Urinary bladder (tissue), 4 donors: Measurements from ENCODE around the gene MAPK8IP3. TPM values are rescaled to one million over a fixed set of nuclear protein-coding genes. Genes with fewer than 3 reads are reported as not detected.
"Not testable (repeated sequence)": the region's sequence is repeated elsewhere in the genome, so short reads cannot be mapped to it uniquely, and the experiment has no call there.

Source experiments
- DNase-seq: peaks from one replicate; pipeline ENCODE4 v3.0.0-alpha.2; 2015; ENCODE audit errors: extremely low spot score
- H3K27ac ChIP-seq: one replicate; pipeline ENCODE4 v1.5.1; 2013; ENCODE audit warnings: low read depth, mild to moderate bottlenecking, moderate library complexity
- H3K36me3 ChIP-seq: one replicate; pipeline ENCODE4 v1.6.1; 2013; ENCODE audit warnings: mild to moderate bottlenecking, moderate library complexity; ENCODE audit not compliant: insufficient read depth
- H3K4me1 ChIP-seq: one replicate; pipeline ENCODE4 v1.6.1; 2013; ENCODE audit warnings: mild to moderate bottlenecking, moderate library complexity; ENCODE audit not compliant: insufficient read depth
- H3K4me3 ChIP-seq: one replicate; pipeline ENCODE4 v1.5.1; 2013; ENCODE audit warnings: low read depth, low read length
- WGBS: extraction: QIAGEN DNeasy Blood & Tissue Kit; methylation state at CpG from one replicate; pipeline ENCODE4 v1.1.7; 2013; 5-methylcytosine and 5-hydroxymethylcytosine counted together
- polyA plus RNA-seq: library from polyadenylated mRNA; stranded (reverse); fragments of 200-250 nt; gene quantifications from one replicate; pipeline ENCODE4 v1.2.3, GENCODE V29; 2013
- total RNA-seq: library from RNA; depleted of rRNA; stranded (reverse); fragments of >200 nt; gene quantifications from one replicate; pipeline ENCODE4 v1.2.3, GENCODE V29; 2014
- donor health status: healthy with polysubstance abuse.
- donor health status: healthy.

The MAPK8IP3 gene
- total and polyA plus RNA-seq, 2 donors, result 36.8 to 47.0 TPM

GRCh38 chr16:1727651-1728624 lies 21.9 kb downstream of the MAPK8IP3 start:
- WGBS, result 93% methylated on average over 37 of the region's 37 CpGs
- H3K27ac ChIP-seq, result no peak overlapping the region
- no peak for DNase-seq
- H3K4me3 ChIP-seq, result no peak overlapping the region
- H3K4me1 ChIP-seq, result no peaks in the 10 kb centered on the region
- H3K36me3 ChIP-seq, result no peaks in the 10 kb centered on the region

DNA sequence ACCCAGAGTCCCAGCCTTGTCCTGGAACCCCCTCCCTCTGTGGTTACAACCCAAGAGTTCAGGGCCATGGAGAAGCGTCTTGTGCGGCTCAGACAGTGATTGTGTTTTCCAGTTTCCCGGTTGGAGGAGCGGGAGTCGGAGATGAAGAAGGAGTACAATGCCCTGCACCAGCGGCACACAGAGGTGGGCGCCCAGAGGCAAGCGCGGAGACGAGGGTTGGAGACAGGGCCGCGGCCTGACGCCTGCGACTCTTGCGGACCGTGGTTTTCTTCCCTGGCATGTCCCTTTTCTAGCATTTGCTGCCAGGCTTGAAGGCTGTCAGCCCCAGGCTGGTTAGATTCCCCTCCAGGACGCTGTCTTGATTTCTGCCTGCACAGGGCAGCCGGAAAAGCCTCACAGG lies 23.0 kb downstream of the MAPK8IP3 start:
- WGBS, result 97% methylated on average over 18 of the region's 18 CpGs
- DNase-seq, result no peak
- H3K27ac ChIP-seq, result no peak overlapping the region
- no peaks in the 10 kb centered on the region for H3K4me1 ChIP-seq
- H3K36me3 ChIP-seq, result no peaks in the 10 kb centered on the region
- no peak overlapping the region for H3K4me3 ChIP-seq

DNA sequence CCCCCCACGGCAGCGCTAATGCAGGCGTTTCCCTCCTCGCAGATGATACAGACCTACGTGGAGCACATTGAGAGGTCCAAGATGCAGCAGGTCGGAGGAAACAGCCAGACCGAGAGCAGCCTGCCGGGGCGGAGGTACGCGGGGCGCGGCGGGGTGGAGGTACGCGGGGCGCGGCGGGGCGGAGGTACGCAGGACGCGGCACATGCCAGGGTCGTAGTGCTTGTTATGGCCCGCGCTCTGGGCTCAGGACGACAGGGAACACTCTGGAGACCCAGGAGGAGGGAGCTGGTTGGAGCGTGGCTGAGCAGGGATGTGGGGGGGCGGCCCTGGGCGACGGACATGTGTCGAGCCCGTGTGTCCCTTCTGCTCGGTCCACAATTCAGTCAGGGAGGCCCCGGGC lies 23.4 kb downstream of the MAPK8IP3 start:
- H3K36me3 ChIP-seq, result no peaks in the 10 kb centered on the region
- no peak for DNase-seq

GRCh38 chr16:1731073-1731472 lies 25.1 kb downstream of the MAPK8IP3 start:
- H3K27ac ChIP-seq, result no peak overlapping the region
- no peaks in the 10 kb centered on the region for H3K4me1 ChIP-seq
- H3K36me3 ChIP-seq, result no peaks in the 10 kb centered on the region
- 92% methylated on average over 7 of the region's 7 CpGs for WGBS
- no peak for DNase-seq
- no peak overlapping the region for H3K4me3 ChIP-seq

More for the DNA sequence above, 23.4 kb downstream of the MAPK8IP3 start:
- Histone ChIP-seq H3K27ac (no peak overlapping the region), H3K4me1 (no peaks in the 10 kb centered on the region), H3K4me3 (no peak overlapping the region)
- WGBS, result 93% methylated on average over 35 of the region's 35 CpGs

GRCh38 chr16:1731603-1732002 lies 25.6 kb downstream of the MAPK8IP3 start:
- WGBS, result 75% methylated on average over 7 of the region's 7 CpGs
- H3K36me3 ChIP-seq, result no peaks in the 10 kb centered on the region
- no peak for DNase-seq

DNA sequence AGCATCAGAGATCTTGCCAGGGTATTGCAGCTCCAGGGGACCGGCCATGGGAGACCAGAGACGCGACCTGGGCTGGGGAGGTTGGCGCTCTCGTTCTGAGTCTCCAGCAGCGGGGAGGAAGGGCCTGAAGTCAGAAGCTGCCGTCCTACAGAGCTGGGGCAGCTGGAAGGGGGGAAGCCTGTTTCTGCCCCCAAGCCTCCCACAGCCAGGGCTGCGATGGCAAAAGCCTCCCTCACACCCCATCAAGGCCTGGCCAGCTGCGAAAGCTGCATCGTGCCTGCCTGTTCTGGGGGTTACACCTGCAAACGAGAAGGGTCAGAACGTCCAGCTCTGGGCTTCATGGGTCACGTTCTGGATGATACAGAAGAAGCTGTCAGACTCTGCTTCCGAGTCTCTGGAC lies 26.1 kb downstream of the MAPK8IP3 start:
- WGBS, result 86% methylated on average over 14 of the region's 14 CpGs
- H3K27ac ChIP-seq, result no peak overlapping the region
- H3K4me1 ChIP-seq, result no peaks in the 10 kb centered on the region
- no peak for DNase-seq
- H3K36me3 ChIP-seq, result no peaks in the 10 kb centered on the region
- no peak overlapping the region for H3K4me3 ChIP-seq

More at GRCh38 chr16:1731603-1732002, 25.6 kb downstream of the MAPK8IP3 start:
- no peak overlapping the region for H3K27ac ChIP-seq
- H3K4me3 ChIP-seq, result no peak overlapping the region
- no peaks in the 10 kb centered on the region for H3K4me1 ChIP-seq

GRCh38 chr16:1732551-1732987 lies 26.6 kb downstream of the MAPK8IP3 start:
- H3K4me1 ChIP-seq, DNase-seq, H3K4me3 ChIP-seq, H3K36me3 ChIP-seq, H3K27ac ChIP-seq: not testable (repeated sequence)
- 93% methylated on average over 21 of the region's 21 CpGs for WGBS

DNA sequence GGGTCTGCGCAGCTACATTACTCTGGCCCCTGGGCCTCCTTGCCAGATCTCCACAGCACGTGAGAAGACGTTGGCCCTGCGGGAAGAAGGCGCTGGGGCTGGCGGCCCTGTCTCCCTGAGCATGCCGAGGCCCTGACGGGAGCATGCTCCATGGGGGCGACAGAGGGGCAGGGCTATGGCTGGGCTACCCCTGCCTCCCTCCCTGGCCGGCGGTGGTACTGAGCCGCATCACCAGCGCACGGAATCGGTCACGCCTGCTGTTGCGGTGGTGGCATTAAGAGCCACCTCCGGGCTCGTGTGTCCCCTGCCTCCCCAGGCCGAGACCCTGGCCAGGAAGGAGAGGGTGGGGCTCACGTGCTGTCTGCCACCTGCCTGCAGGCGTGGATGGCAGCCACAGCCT lies 28.1 kb downstream of the MAPK8IP3 start:
- no peaks in the 10 kb centered on the region for H3K4me1 ChIP-seq
- no peak overlapping the region for H3K4me3 ChIP-seq
- no peak overlapping the region for H3K27ac ChIP-seq
- no peaks in the 10 kb centered on the region for H3K36me3 ChIP-seq
- no peak for DNase-seq
- 94% methylated on average over 22 of the region's 22 CpGs for WGBS

DNA sequence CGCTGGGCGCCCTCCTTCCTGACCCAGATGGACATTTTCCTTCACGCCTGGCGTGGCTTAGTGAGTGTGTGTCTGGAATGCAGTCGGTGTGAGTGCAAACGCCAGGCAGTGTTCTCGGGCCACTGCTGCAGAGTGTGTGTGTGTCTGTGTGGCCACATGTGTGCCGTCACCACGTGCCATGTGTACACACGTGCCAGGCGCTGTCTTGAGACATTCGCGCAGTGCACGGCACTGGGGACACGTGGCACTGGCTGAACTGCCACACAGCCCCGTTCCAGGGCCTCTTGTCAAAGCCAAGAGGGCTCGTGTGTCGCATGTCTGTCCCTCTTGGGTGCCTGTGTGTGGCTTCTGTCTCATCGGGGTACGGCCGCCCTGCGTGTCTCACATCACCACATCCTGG lies 28.8 kb downstream of the MAPK8IP3 start:
- Histone ChIP-seq H3K4me1 (no peaks in the 10 kb centered on the region), H3K27ac (no peak overlapping the region), H3K36me3 (no peaks in the 10 kb centered on the region), H3K4me3 (no peak overlapping the region)
- no peak for DNase-seq
- 97% methylated on average over 22 of the region's 22 CpGs for WGBS

DNA sequence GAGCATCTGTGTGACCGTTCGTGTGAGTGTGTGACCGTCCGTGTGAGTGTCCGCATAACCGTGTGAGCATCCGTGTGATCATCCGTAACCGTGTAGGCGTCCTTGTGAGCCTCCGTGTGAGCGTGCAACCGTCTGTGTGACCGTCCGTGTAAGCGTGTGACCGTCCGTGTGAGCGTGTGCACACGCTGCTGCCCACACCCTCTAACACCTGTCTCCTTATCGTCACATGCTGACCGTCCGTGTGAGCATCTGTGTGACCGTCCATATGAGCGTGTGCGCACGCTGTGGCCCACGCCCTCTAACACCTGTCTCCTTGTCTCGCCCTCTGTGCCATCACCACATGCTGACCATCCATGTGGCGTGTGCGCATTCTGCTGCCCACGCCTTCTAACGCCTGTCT lies 34.2 kb downstream of the MAPK8IP3 start:
- 97% methylated on average over 33 of the region's 33 CpGs for WGBS
- no peak overlapping the region for H3K27ac ChIP-seq

DNA sequence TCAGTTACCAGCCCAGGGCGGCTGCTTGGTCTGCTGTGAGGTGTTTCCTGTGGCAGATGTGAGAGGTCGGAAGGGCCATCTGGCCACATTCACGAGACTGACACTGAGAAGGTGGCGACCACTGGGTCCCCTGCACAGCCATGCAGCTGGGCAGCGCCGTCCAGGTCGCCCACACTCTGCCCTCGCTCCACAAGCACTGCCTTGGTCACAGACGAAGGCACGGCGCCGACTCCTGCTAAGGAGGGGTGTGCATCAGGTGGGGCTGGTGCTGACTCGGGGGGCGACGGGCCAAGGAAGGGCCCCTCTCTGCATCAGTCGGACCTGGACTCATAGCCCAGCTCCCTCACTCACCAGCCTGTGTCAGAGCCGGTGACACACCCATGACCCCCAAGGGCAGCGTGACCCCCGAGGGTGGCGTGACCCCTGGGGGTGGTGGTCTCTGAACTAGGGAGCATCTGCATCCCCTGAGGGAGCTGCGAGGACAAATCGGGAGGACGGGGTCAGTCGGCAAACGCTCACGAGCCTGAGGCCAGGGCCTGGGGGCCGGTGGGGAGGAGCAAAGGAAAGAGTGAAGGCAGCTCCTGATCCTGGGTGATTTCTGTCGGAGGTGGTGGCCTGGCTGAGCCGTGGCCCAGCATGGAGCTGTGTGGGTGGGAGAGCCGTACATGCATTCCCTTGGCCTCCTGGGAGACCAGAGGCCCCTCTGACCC lies 34.9 kb downstream of the MAPK8IP3 start:
- 93% methylated on average over 30 of the region's 30 CpGs for WGBS
- no peak for DNase-seq
- no peak overlapping the region for H3K27ac ChIP-seq
- H3K4me3 ChIP-seq, result no peak overlapping the region
- H3K36me3 ChIP-seq, result peaks cover 2% of the 10 kb centered on the region
- no peaks in the 10 kb centered on the region for H3K4me1 ChIP-seq

More for the DNA sequence above, 34.2 kb downstream of the MAPK8IP3 start:
- Histone ChIP-seq H3K4me3 (no peak overlapping the region), H3K4me1 (no peaks in the 10 kb centered on the region), H3K36me3 (peaks cover 2% of the 10 kb centered on the region)
- DNase-seq, result no peak

- DNase-seq, result no peak
- H3K36me3 ChIP-seq, result peaks cover 2% of the 10 kb centered on the region
- no peaks in the 10 kb centered on the region for H3K4me1 ChIP-seq
- H3K27ac ChIP-seq, result no peak overlapping the region
- H3K4me3 ChIP-seq, result no peak overlapping the region
- WGBS, result 92% methylated on average over 19 of the region's 19 CpGs
Measured at GRCh38 chr16:1741553-1742165, 35.7 kb downstream of the MAPK8IP3 start.
